Activated B cell treated with CpG ODN at 0.5 μM for 24 hours (primary cell): ENCODE results near the gene PDS5A. TPM values are rescaled to one million over a fixed set of nuclear protein-coding genes. Genes with fewer than 3 reads are reported as not detected.
"Not testable (repeated sequence)": the region's sequence is repeated elsewhere in the genome, so short reads cannot be mapped to it uniquely, and the experiment has no call there.

ENCODE experiments used
- ATAC-seq: fragments of 200-7000 bp; cut with Tn5 transposase; one replicate; pipeline ENCODE4 v1.10.0; 2021; ENCODE audit warnings: low read depth, mild to moderate bottlenecking, moderate library complexity
- CTCF ChIA-PET: fragments of 350-600 bp; sonication (Branson Sonifier 250); formaldehyde crosslinking; loops from one replicate; lab custom pipeline; 2021; ENCODE audit warnings: antibody characterized with exemption; lab: Charles Lee
- POLR2A ChIA-PET: fragments of 350-600 bp; sonication (Branson Sonifier 250); formaldehyde crosslinking; loops from one replicate; lab custom pipeline; 2021; ENCODE audit warnings: antibody characterized with exemption; lab: Charles Lee
- DNase-seq: peaks from one replicate; pipeline ENCODE4 v3.0.0; 2022
- H3K27ac Mint-ChIP-seq: one replicate; pipeline ENCODE4 v1.8.0; 2020; ENCODE audit warnings: mixed read lengths
- H3K27me3 Mint-ChIP-seq: one replicate; pipeline ENCODE4 v1.8.0; 2021; ENCODE audit warnings: mixed read lengths
- H3K36me3 Mint-ChIP-seq: one replicate; pipeline ENCODE4 v1.8.0; 2021; ENCODE audit warnings: low read depth, mixed read lengths
- H3K4me1 Mint-ChIP-seq: one replicate; pipeline ENCODE4 v1.8.0; 2021; ENCODE audit warnings: mixed read lengths
- H3K4me3 Mint-ChIP-seq: one replicate; pipeline ENCODE4 v1.8.0; 2020; ENCODE audit warnings: mild to moderate bottlenecking, mixed read lengths
- H3K9me3 Mint-ChIP-seq: one replicate; pipeline ENCODE4 v1.8.0; 2020; ENCODE audit warnings: mixed read lengths
- intact Hi-C: fragments of 100-400 bp; cut with micrococcal nuclease; formaldehyde crosslinking; loops from one replicate; pipeline ENCODE4 v1.15.1; 2024
- total RNA-seq: library from RNA; stranded (reverse); gene quantifications from 2 replicates; pipeline ENCODE4 v1.2.3, GENCODE V29; 2022
- TF ChIP-seq, protein P1 (sequence below): fragments of 200-600 bp; IDR thresholded peaks from one replicate; pipeline ENCODE4 v1.8.0; 2022; ENCODE audit warnings: antibody characterized with exemption, mild to moderate bottlenecking

Gene PDS5A
- total RNA-seq, 1 donor from 2014 or later, result 103 TPM

DNA sequence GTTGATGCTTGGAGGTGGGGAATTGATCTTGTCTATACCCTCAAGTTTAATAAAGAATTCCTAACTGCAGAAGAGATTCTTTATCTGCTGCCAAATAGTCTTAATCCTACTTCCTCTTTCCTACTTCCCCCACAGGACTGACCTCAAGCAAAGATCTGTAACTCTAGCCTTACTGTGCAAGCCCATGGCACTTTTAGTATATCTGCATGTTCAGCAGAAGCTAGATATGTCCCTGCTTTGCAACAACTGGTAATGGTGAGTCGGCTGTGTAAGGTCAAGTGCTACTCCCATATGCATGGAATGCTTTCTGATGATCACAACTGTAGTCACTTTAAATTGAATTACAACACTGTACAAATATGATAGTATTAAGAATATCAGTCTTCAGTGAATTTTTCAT, 26.3 kb upstream of the PDS5A start:
- Mint-ChIP-seq H3K27ac (no peak overlapping the region), H3K36me3 (no peaks in the 10 kb centered on the region), H3K9me3 (no peaks in the 10 kb centered on the region), H3K4me3 (no peak overlapping the region), H3K4me1 (peaks cover 4% of the 10 kb centered on the region), H3K27me3 (no peaks in the 10 kb centered on the region)
- DNase-seq (no peak), ATAC-seq (peak; percentile 50)
- TF ChIP-seq, protein P1, sequence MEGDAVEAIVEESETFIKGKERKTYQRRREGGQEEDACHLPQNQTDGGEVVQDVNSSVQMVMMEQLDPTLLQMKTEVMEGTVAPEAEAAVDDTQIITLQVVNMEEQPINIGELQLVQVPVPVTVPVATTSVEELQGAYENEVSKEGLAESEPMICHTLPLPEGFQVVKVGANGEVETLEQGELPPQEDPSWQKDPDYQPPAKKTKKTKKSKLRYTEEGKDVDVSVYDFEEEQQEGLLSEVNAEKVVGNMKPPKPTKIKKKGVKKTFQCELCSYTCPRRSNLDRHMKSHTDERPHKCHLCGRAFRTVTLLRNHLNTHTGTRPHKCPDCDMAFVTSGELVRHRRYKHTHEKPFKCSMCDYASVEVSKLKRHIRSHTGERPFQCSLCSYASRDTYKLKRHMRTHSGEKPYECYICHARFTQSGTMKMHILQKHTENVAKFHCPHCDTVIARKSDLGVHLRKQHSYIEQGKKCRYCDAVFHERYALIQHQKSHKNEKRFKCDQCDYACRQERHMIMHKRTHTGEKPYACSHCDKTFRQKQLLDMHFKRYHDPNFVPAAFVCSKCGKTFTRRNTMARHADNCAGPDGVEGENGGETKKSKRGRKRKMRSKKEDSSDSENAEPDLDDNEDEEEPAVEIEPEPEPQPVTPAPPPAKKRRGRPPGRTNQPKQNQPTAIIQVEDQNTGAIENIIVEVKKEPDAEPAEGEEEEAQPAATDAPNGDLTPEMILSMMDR, result no peak
- POLR2A ChIA-PET, result interaction anchor here (0.9 kb wide), 1 partner anchor 11 kb away, joined by 5 read pairs; no protein-coding TSS in a partner anchor
- intact Hi-C loops, result no loop called here
- CTCF ChIA-PET, result no interaction called here

- H3K27me3 Mint-ChIP-seq, result no peaks in the 10 kb centered on the region
- peaks cover 4% of the 10 kb centered on the region for H3K4me1 Mint-ChIP-seq
- ChIA-PET POLR2A (interaction anchor here (0.6 kb wide), 1 partner anchor 205 kb away, joined by 6 read pairs; no protein-coding TSS in a partner anchor), CTCF (no interaction called here)
- DNase-seq (no peak), ATAC-seq (no peak)
- H3K27ac Mint-ChIP-seq, result no peak overlapping the region
- no peaks in the 10 kb centered on the region for H3K9me3 Mint-ChIP-seq
- intact Hi-C loops, result no loop called here
- TF ChIP-seq, protein P1, result no peak
- no peaks in the 10 kb centered on the region for H3K36me3 Mint-ChIP-seq
- H3K4me3 Mint-ChIP-seq, result no peak overlapping the region
Observed at GRCh38 chr4:40000711-40001110, 23.0 kb upstream of the PDS5A start.

GRCh38 chr4:39998659-39999345, 21.1 kb upstream of the PDS5A start:
- ChIA-PET POLR2A (no interaction called here), CTCF (no interaction called here)
- no peak for DNase-seq
- peaks cover under 1% of the 10 kb centered on the region for H3K4me1 Mint-ChIP-seq
- H3K27me3 Mint-ChIP-seq, result no peaks in the 10 kb centered on the region
- no peaks in the 10 kb centered on the region for H3K36me3 Mint-ChIP-seq
- H3K9me3 Mint-ChIP-seq, result no peaks in the 10 kb centered on the region
- H3K4me3 Mint-ChIP-seq, result no peak overlapping the region
- no peak for ATAC-seq
- intact Hi-C loops, result no loop called here
- H3K27ac Mint-ChIP-seq, result no peak overlapping the region
- TF ChIP-seq, protein P1, result no peak

DNA sequence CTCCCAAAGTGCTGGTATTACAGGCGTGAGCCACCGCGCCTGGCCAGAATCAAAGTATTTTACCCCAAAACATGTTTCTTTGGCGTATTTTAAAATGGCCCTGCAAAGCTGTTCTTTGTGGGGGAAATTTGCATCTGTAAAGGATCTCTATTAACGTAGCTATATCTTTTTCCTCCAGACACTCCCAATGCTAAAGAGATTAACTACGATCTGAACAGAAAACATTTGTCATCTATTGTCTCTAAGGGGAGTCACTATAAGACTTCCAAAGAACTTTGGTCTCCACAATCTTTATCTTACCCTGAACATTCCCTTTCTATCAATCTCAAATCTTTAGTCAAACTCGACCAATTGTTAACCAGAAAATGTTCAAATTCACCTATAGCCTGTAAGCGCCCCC, 19.1 kb upstream of the PDS5A start:
- Mint-ChIP-seq H3K4me3 (no peak overlapping the region), H3K9me3 (no peaks in the 10 kb centered on the region), H3K27ac (no peak overlapping the region), H3K4me1 (no peaks in the 10 kb centered on the region), H3K36me3 (no peaks in the 10 kb centered on the region), H3K27me3 (no peaks in the 10 kb centered on the region)
- intact Hi-C loops, result no loop called here
- ChIA-PET CTCF (no interaction called here), POLR2A (no interaction called here)
- DNase-seq (no peak), ATAC-seq (no peak)
- TF ChIP-seq, protein P1, result no peak

DNA sequence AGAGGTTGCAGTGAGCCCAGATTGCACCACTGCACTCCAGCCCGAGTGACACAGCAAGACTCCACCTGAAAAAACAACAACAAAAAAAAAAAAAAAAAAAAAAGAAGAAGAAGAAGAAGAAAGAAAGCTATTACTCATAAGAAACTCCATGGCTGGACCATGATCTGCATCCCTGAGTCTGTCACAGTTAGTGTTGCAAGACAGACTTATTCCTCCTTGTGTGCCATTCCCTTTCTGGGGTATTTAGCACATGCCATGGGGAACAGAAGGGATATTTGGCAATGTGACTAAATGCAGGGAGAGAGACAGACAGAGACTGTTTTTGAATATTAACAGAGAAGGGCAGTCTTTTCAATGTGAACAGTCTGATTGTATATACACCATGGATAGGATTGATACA, 16.7 kb upstream of the PDS5A start:
- ATAC-seq (no peak), DNase-seq (no peak)
- Mint-ChIP-seq H3K36me3 (no peaks in the 10 kb centered on the region), H3K4me3 (no peak overlapping the region), H3K4me1 (no peaks in the 10 kb centered on the region), H3K27me3 (no peaks in the 10 kb centered on the region), H3K9me3 (no peaks in the 10 kb centered on the region), H3K27ac (no peak overlapping the region)
- ChIA-PET POLR2A (interaction anchor here (0.6 kb wide), 1 partner anchor 309 kb away, joined by 9 read pairs; no protein-coding TSS in a partner anchor), CTCF (no interaction called here)
- TF ChIP-seq, protein P1, result no peak
- intact Hi-C loops, result no loop called here

- H3K27me3 Mint-ChIP-seq, POLR2A ChIA-PET, H3K9me3 Mint-ChIP-seq, ATAC-seq, CTCF ChIA-PET, H3K4me3 Mint-ChIP-seq, H3K4me1 Mint-ChIP-seq, DNase-seq, H3K27ac Mint-ChIP-seq, H3K36me3 Mint-ChIP-seq, intact Hi-C loops: not testable (repeated sequence)
Observed at GRCh38 chr4:39989381-39989780, 11.7 kb upstream of the PDS5A start.
